RCC 7860 (cell line): ENCODE measurements around the gene DSCAM.
A peak's percentile ranks its signal among the peaks of the same experiment; 100 is the strongest.

ENCODE experiments used
- DNase-seq: peaks from one replicate; pipeline ENCODE4 v3.0.0-alpha.2; 2015; ENCODE audit warnings: low spot score
- FAIRE-seq: peaks from 2 replicates; lab custom pipeline; 2012; peaks lifted over from hg19 to GRCh38; lab: Jason Lieb, UNC

DSCAM gene

GRCh38 chr21:40162075-40162474 lies 684.9 kb downstream of the DSCAM start:
- DNase-seq (no peak), FAIRE-seq (no peak)

GRCh38 chr21:40160911-40161310 lies 686.0 kb downstream of the DSCAM start:
- FAIRE-seq (no peak), DNase-seq (no peak)

GRCh38 chr21:40158366-40158765 lies 688.6 kb downstream of the DSCAM start:
- FAIRE-seq (no peak), DNase-seq (no peak)

- no peak for DNase-seq
- FAIRE-seq, result no peak
Measured at GRCh38 chr21:40155563-40155962, 691.4 kb downstream of the DSCAM start.

GRCh38 chr21:40153351-40153750 lies 693.6 kb downstream of the DSCAM start:
- no peak for DNase-seq
- no peak for FAIRE-seq

- DNase-seq, result no peak
- no peak for FAIRE-seq
Measured at GRCh38 chr21:40152476-40152875, 694.5 kb downstream of the DSCAM start.

- no peak for FAIRE-seq
- DNase-seq, result no peak
Measured at GRCh38 chr21:40151611-40152010, 695.3 kb downstream of the DSCAM start.

- FAIRE-seq, result no peak
- no peak for DNase-seq
Measured at GRCh38 chr21:40146216-40146837, 700.6 kb downstream of the DSCAM start.

GRCh38 chr21:40143822-40144525 lies 703.0 kb downstream of the DSCAM start:
- peak; percentile 71 for FAIRE-seq

GRCh38 chr21:40141621-40142020 lies 705.3 kb downstream of the DSCAM start:
- FAIRE-seq (no peak), DNase-seq (no peak)

More at GRCh38 chr21:40143822-40144525, 703.0 kb downstream of the DSCAM start:
- peak; percentile 16 for DNase-seq

GRCh38 chr21:40140675-40141074 lies 706.3 kb downstream of the DSCAM start:
- FAIRE-seq (no peak), DNase-seq (no peak)

- DNase-seq (no peak), FAIRE-seq (no peak)
Measured at GRCh38 chr21:40139636-40140035, 707.3 kb downstream of the DSCAM start.

GRCh38 chr21:40136571-40136970 lies 710.4 kb downstream of the DSCAM start:
- FAIRE-seq, result no peak
- DNase-seq, result no peak

GRCh38 chr21:40134731-40135492 lies 712.0 kb downstream of the DSCAM start:
- DNase-seq, result no peak
- FAIRE-seq, result no peak

- DNase-seq (no peak), FAIRE-seq (no peak)
Measured at GRCh38 chr21:40130476-40130875, 716.5 kb downstream of the DSCAM start.

- FAIRE-seq, result no peak
- no peak for DNase-seq
Measured at GRCh38 chr21:40129809-40130208, 717.1 kb downstream of the DSCAM start.

- no peak for DNase-seq
- FAIRE-seq, result no peak
Measured at GRCh38 chr21:40128891-40129290, 718.1 kb downstream of the DSCAM start.

GRCh38 chr21:40120940-40121575 lies 725.9 kb downstream of the DSCAM start:
- FAIRE-seq, result peak; percentile 8

GRCh38 chr21:40118527-40118926 lies 728.4 kb downstream of the DSCAM start:
- no peak for FAIRE-seq
- DNase-seq, result no peak

More at GRCh38 chr21:40120940-40121575, 725.9 kb downstream of the DSCAM start:
- DNase-seq, result peak; percentile 9

- FAIRE-seq (no peak), DNase-seq (no peak)
Measured at GRCh38 chr21:40117236-40117635, 729.7 kb downstream of the DSCAM start.

GRCh38 chr21:40115775-40116174 lies 731.2 kb downstream of the DSCAM start:
- no peak for FAIRE-seq
- no peak for DNase-seq
